Measurements from ENCODE around the gene TATDN2. TPM values are rescaled to one million over a fixed set of nuclear protein-coding genes. Genes with fewer than 3 reads are reported as not detected.
A peak's percentile ranks its signal among the peaks of the same experiment; 100 is the strongest.

The TATDN2 gene
- total and polyA plus RNA-seq, 4 experiments from 2014 or later = 8.4 to 79.3 (median 48.1) TPM

- Histone ChIP-seq H3K27me3 (ENCODE audit: insufficient read depth, low read length) (no peaks in the 10 kb centered on the region), H3K36me3 (ENCODE audit: insufficient read depth, low read length) (peaks cover 53% of the 10 kb centered on the region), H3K27ac (ENCODE audit: low read depth, low read length) (no peak overlapping the region), H3K4me3 (ENCODE audit: low read length in 2 of 2) (no peak overlapping the region), H3K4me1 (ENCODE audit: insufficient read depth, low read length) (peaks cover 40% of the 10 kb centered on the region), H3K9me3 (ENCODE audit: control insufficient read depth in 1 of 2, low read length in 2 of 2) (no peaks in the 10 kb centered on the region)
- POLR2A ChIA-PET (ENCODE audit: partially characterized antibody) = interaction anchor here (2.0 kb wide), 1 partner anchor 11 kb away, joined by 6 read pairs; no protein-coding TSS in a partner anchor
- peaks cover 23 to 75% of the 10 kb centered on the region in 2 donors for H3K36me3 Mint-ChIP-seq
- intact Hi-C loops (cut with micrococcal nuclease) = no loop called here
- CTCF ChIA-PET (ENCODE audit: partially characterized antibody) = interaction anchor here (0.8 to 3.2 kb wide), 3 partner anchors 10 to 342 kb away, joined by 3 to 16 read pairs (median 3); partner anchors contain the start of gene CRELD1
- H3K4me1 Mint-ChIP-seq = peaks cover 23 to 60% (median 41%) of the 10 kb centered on the region in 4 donors
- peak overlapping the region in 5 of 8 donors; percentile 5 to 70 (median 13) for H3K4me3 Mint-ChIP-seq
- H3K9me3 Mint-ChIP-seq = no peaks in the 10 kb centered on the region
- H3K27ac Mint-ChIP-seq = peak overlapping the region; percentile 9 to 85 (median 78)
- no peak for DNase-seq
- no peaks in the 10 kb centered on the region for H3K27me3 Mint-ChIP-seq
These were observed 26.3 kb downstream of the TATDN2 start for GRCh38 chr3:10274601-10275000.

- peaks cover 34% of the 10 kb centered on the region for H3K4me1 ChIP-seq (ENCODE audit: insufficient read depth, low read length)
- no peaks in the 10 kb centered on the region for H3K27me3 Mint-ChIP-seq
- H3K4me1 Mint-ChIP-seq = peaks cover 26 to 44% (median 33%) of the 10 kb centered on the region in 4 donors
- no peak for DNase-seq
- peaks cover 31 to 74% of the 10 kb centered on the region in 2 donors for H3K36me3 Mint-ChIP-seq
- no peaks in the 10 kb centered on the region for H3K9me3 Mint-ChIP-seq
- no peaks in the 10 kb centered on the region for H3K27me3 ChIP-seq (ENCODE audit: insufficient read depth, low read length)
- H3K27ac ChIP-seq (ENCODE audit: low read depth, low read length) = no peak overlapping the region
- H3K9me3 ChIP-seq (ENCODE audit: control insufficient read depth in 1 of 2, low read length in 2 of 2) = no peaks in the 10 kb centered on the region
- H3K36me3 ChIP-seq (ENCODE audit: insufficient read depth, low read length) = peaks cover 52% of the 10 kb centered on the region
- ChIA-PET POLR2A (ENCODE audit: partially characterized antibody) (no interaction called here), CTCF (ENCODE audit: partially characterized antibody) (interaction anchor here (3.2 kb wide), 1 partner anchor 13 kb away, joined by 16 read pairs; no protein-coding TSS in a partner anchor)
- H3K4me3 ChIP-seq (ENCODE audit: low read length in 2 of 2) = no peak overlapping the region
- peak overlapping the region in 1 of 8 donors; percentile 7 for H3K4me3 Mint-ChIP-seq
- intact Hi-C loops (cut with micrococcal nuclease) = no loop called here
- H3K27ac Mint-ChIP-seq = peak overlapping the region in 6 of 7 donors; percentile 24 to 69 (median 54)
These were observed 28.9 kb downstream of the TATDN2 start for GRCh38 chr3:10277115-10277625.

GRCh38 chr3:10278501-10278900 lies 30.2 kb downstream of the TATDN2 start:
- Histone ChIP-seq H3K36me3 (ENCODE audit: insufficient read depth, low read length) (peaks cover 49% of the 10 kb centered on the region), H3K4me3 (ENCODE audit: low read length in 2 of 2) (no peak overlapping the region), H3K4me1 (ENCODE audit: insufficient read depth, low read length) (peaks cover 28% of the 10 kb centered on the region), H3K27ac (ENCODE audit: low read depth, low read length) (no peak overlapping the region), H3K9me3 (ENCODE audit: control insufficient read depth in 1 of 2, low read length in 2 of 2) (no peaks in the 10 kb centered on the region), H3K27me3 (ENCODE audit: insufficient read depth, low read length) (no peaks in the 10 kb centered on the region)
- no peak overlapping the region for H3K4me3 Mint-ChIP-seq
- H3K27me3 Mint-ChIP-seq = no peaks in the 10 kb centered on the region
- H3K36me3 Mint-ChIP-seq = peaks cover 24 to 77% of the 10 kb centered on the region in 2 donors
- peaks cover 21 to 41% (median 31%) of the 10 kb centered on the region in 4 donors for H3K4me1 Mint-ChIP-seq
- CTCF ChIA-PET (ENCODE audit: partially characterized antibody) = no interaction called here
- DNase-seq = no peak
- H3K9me3 Mint-ChIP-seq = no peaks in the 10 kb centered on the region
- POLR2A ChIA-PET (ENCODE audit: partially characterized antibody) = interaction anchor here (1.1 kb wide), 1 partner anchor 12 kb away, joined by 3 read pairs; no protein-coding TSS in a partner anchor
- H3K27ac Mint-ChIP-seq = peak overlapping the region in 3 of 7 donors; percentile 41 to 79 (median 57)
- intact Hi-C loops (cut with micrococcal nuclease) = no loop called here

GRCh38 chr3:10279384-10280176 lies 31.3 kb downstream of the TATDN2 start:
- H3K27ac ChIP-seq (ENCODE audit: low read depth, low read length) = no peak overlapping the region
- POLR2A ChIA-PET (ENCODE audit: partially characterized antibody) = interaction anchor here (1.2 kb wide), 1 partner anchor 116 kb away, joined by 3 read pairs; no protein-coding TSS in a partner anchor
- no peaks in the 10 kb centered on the region for H3K27me3 Mint-ChIP-seq
- CTCF ChIA-PET (ENCODE audit: partially characterized antibody) = interaction anchor here (1.1 kb wide), 1 partner anchor 16 kb away, joined by 3 read pairs; no protein-coding TSS in a partner anchor
- intact Hi-C loops (cut with micrococcal nuclease) = loop anchor here (10.0 kb wide), 1 partner anchor 295 kb away; the partner anchor contains the start of gene EMC3
- H3K4me3 ChIP-seq (ENCODE audit: low read length in 2 of 2) = no peak overlapping the region
- peaks cover 50% of the 10 kb centered on the region for H3K36me3 ChIP-seq (ENCODE audit: insufficient read depth, low read length)
- no peaks in the 10 kb centered on the region for H3K9me3 ChIP-seq (ENCODE audit: control insufficient read depth in 1 of 2, low read length in 2 of 2)
- no peaks in the 10 kb centered on the region for H3K27me3 ChIP-seq (ENCODE audit: insufficient read depth, low read length)
- H3K4me1 ChIP-seq (ENCODE audit: insufficient read depth, low read length) = peaks cover 28% of the 10 kb centered on the region
- no peaks in the 10 kb centered on the region for H3K9me3 Mint-ChIP-seq
- no peak for DNase-seq
- peak overlapping the region in 5 of 7 donors; percentile 12 to 79 (median 42) for H3K27ac Mint-ChIP-seq
- peaks cover 22 to 41% (median 32%) of the 10 kb centered on the region in 4 donors for H3K4me1 Mint-ChIP-seq
- peaks cover 21 to 77% of the 10 kb centered on the region in 2 donors for H3K36me3 Mint-ChIP-seq
- no peak overlapping the region for H3K4me3 Mint-ChIP-seq

- Mint-ChIP-seq H3K36me3 (peaks cover 21 to 78% of the 10 kb centered on the region in 2 donors), H3K9me3 (no peaks in the 10 kb centered on the region), H3K27me3 (no peaks in the 10 kb centered on the region), H3K4me3 (peak overlapping the region in 1 of 8 donors; percentile 5), H3K4me1 (peaks cover 27 to 45% (median 36%) of the 10 kb centered on the region in 4 donors), H3K27ac (peak overlapping the region in 5 of 7 donors; percentile 12 to 74 (median 42))
- H3K36me3 ChIP-seq (ENCODE audit: insufficient read depth, low read length) = peaks cover 50% of the 10 kb centered on the region
- POLR2A ChIA-PET (ENCODE audit: partially characterized antibody) = interaction anchor here (1.2 to 1.4 kb wide), 2 partner anchors 9 to 116 kb away, joined by 3 to 4 read pairs; no protein-coding TSS in a partner anchor
- no peaks in the 10 kb centered on the region for H3K9me3 ChIP-seq (ENCODE audit: control insufficient read depth in 1 of 2, low read length in 2 of 2)
- CTCF ChIA-PET (ENCODE audit: partially characterized antibody) = interaction anchor here (1.1 kb wide), 1 partner anchor 17 kb away, joined by 3 read pairs; no protein-coding TSS in a partner anchor
- H3K4me1 ChIP-seq (ENCODE audit: insufficient read depth, low read length) = peaks cover 31% of the 10 kb centered on the region
- intact Hi-C loops (cut with micrococcal nuclease) = loop anchor here (10.0 kb wide), 1 partner anchor 295 kb away; the partner anchor contains the start of gene EMC3
- H3K27me3 ChIP-seq (ENCODE audit: insufficient read depth, low read length) = no peaks in the 10 kb centered on the region
- no peak overlapping the region for H3K4me3 ChIP-seq (ENCODE audit: low read length in 2 of 2)
- DNase-seq = no peak
- H3K27ac ChIP-seq (ENCODE audit: low read depth, low read length) = no peak overlapping the region
These were observed 31.9 kb downstream of the TATDN2 start for GRCh38 chr3:10280177-10280529.

- Mint-ChIP-seq H3K36me3 (peaks cover 21 to 75% of the 10 kb centered on the region in 2 donors), H3K27ac (peak overlapping the region in 2 of 7 donors; percentile 41 to 62), H3K27me3 (no peaks in the 10 kb centered on the region), H3K4me1 (peaks cover 27 to 49% (median 36%) of the 10 kb centered on the region in 4 donors), H3K9me3 (no peaks in the 10 kb centered on the region), H3K4me3 (no peak overlapping the region)
- DNase-seq = no peak
- H3K4me3 ChIP-seq (ENCODE audit: low read length in 2 of 2) = no peak overlapping the region
- ChIA-PET CTCF (ENCODE audit: partially characterized antibody) (interaction anchor here (1.1 kb wide), 1 partner anchor 17 kb away, joined by 3 read pairs; no protein-coding TSS in a partner anchor), POLR2A (ENCODE audit: partially characterized antibody) (interaction anchor here (1.4 kb wide), 1 partner anchor 9 kb away, joined by 4 read pairs; no protein-coding TSS in a partner anchor)
- no peak overlapping the region for H3K27ac ChIP-seq (ENCODE audit: low read depth, low read length)
- no peaks in the 10 kb centered on the region for H3K9me3 ChIP-seq (ENCODE audit: control insufficient read depth in 1 of 2, low read length in 2 of 2)
- peaks cover 50% of the 10 kb centered on the region for H3K36me3 ChIP-seq (ENCODE audit: insufficient read depth, low read length)
- no peaks in the 10 kb centered on the region for H3K27me3 ChIP-seq (ENCODE audit: insufficient read depth, low read length)
- intact Hi-C loops (cut with micrococcal nuclease) = loop anchor here (10.0 kb wide), 1 partner anchor 296 kb away; the partner anchor contains the start of gene EMC3
- peaks cover 31% of the 10 kb centered on the region for H3K4me1 ChIP-seq (ENCODE audit: insufficient read depth, low read length)
These were observed 32.3 kb downstream of the TATDN2 start for GRCh38 chr3:10280571-10280970.

Data from CD4-positive, alpha-beta memory T cell (primary cell).